B cell (primary cell): ENCODE data around the gene SAXO1.

Experiments
- EZH2 ChIP-seq: IDR thresholded peaks from 2 replicates; pipeline ENCODE4 v1.6.1; 2012; ENCODE audit warnings: borderline replicate concordance, low read depth, mild to moderate bottlenecking, moderate library complexity, low read length; ENCODE audit not compliant: insufficient read depth, poor library complexity, severe bottlenecking
- TF ChIP-seq, protein P1 (sequence below): fragments of 200-600 bp; IDR thresholded peaks from one replicate; pipeline ENCODE4 v1.8.0; 2022; ENCODE audit warnings: antibody characterized with exemption, mild to moderate bottlenecking

DNA sequence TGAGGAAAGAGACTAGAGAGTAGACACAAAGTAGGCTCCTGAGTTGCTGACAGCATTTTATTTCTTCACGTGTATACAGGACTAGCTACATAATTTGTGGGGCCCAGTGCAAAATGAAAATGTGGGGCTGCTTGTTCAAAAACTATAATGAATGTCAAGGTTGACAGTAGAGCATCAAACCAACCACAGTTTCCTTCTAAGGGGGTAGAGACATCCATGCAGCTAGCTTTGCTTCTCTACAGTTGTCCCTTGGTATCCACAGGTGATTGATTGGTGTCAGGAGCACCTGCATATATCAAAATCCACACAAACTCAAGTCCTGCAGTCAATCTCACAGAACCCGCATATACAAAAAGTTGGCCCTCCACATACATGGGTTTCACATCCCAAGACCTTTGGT lies 129.6 kb downstream of the SAXO1 start:
- TF ChIP-seq, protein P1, sequence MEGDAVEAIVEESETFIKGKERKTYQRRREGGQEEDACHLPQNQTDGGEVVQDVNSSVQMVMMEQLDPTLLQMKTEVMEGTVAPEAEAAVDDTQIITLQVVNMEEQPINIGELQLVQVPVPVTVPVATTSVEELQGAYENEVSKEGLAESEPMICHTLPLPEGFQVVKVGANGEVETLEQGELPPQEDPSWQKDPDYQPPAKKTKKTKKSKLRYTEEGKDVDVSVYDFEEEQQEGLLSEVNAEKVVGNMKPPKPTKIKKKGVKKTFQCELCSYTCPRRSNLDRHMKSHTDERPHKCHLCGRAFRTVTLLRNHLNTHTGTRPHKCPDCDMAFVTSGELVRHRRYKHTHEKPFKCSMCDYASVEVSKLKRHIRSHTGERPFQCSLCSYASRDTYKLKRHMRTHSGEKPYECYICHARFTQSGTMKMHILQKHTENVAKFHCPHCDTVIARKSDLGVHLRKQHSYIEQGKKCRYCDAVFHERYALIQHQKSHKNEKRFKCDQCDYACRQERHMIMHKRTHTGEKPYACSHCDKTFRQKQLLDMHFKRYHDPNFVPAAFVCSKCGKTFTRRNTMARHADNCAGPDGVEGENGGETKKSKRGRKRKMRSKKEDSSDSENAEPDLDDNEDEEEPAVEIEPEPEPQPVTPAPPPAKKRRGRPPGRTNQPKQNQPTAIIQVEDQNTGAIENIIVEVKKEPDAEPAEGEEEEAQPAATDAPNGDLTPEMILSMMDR: no peak
- no peak for TF ChIP-seq EZH2
